Smooth muscle cell (in vitro differentiated cells): ENCODE measurements around the gene SORCS3. TPM values are rescaled to one million over a fixed set of nuclear protein-coding genes. Genes with fewer than 3 reads are reported as not detected.

ENCODE experiments used
- DNase-seq: peaks from one replicate; lab custom pipeline; 2025; ENCODE audit not compliant: unreplicated experiment; lab: John Stamatoyannopoulos, UW
- H2AFZ ChIP-seq: fragments of 200-600 bp; sonication (generic); 2 replicates; pipeline ENCODE4 v1.6.0; 2016; ENCODE audit warnings: antibody characterized with exemption, low read depth, mild to moderate bottlenecking
- H3F3A ChIP-seq: fragments of 200-600 bp; sonication (generic); 2 replicates; pipeline ENCODE4 v1.6.0; 2017; ENCODE audit warnings: antibody characterized with exemption, low read depth
- H3K27ac ChIP-seq: fragments of 200-600 bp; sonication (generic); 2 replicates; pipeline ENCODE4 v1.5.1; 2016; ENCODE audit warnings: low read depth, mild to moderate bottlenecking
- H3K27me3 ChIP-seq: fragments of 200-600 bp; sonication (generic); 2 replicates; pipeline ENCODE4 v1.6.1; 2016; ENCODE audit warnings: low read depth, mild to moderate bottlenecking
- H3K36me3 ChIP-seq: fragments of 200-600 bp; sonication (generic); 2 replicates; pipeline ENCODE4 v1.5.1; 2016; ENCODE audit warnings: low read depth
- H3K4me1 ChIP-seq: fragments of 200-600 bp; sonication (generic); 2 replicates; pipeline ENCODE4 v1.5.1; 2016; ENCODE audit warnings: low read depth
- H3K4me2 ChIP-seq: fragments of 200-600 bp; sonication (generic); 2 replicates; pipeline ENCODE4 v1.6.0; 2016; ENCODE audit warnings: mild to moderate bottlenecking
- H3K4me3 ChIP-seq: fragments of 200-600 bp; sonication (generic); 2 replicates; pipeline ENCODE4 v1.5.1; 2016; ENCODE audit warnings: mild to moderate bottlenecking
- H3K79me2 ChIP-seq: fragments of 200-600 bp; sonication (generic); 2 replicates; pipeline ENCODE4 v1.6.0; 2016; ENCODE audit warnings: low read depth, mild to moderate bottlenecking
- H3K9ac ChIP-seq: fragments of 200-600 bp; sonication (generic); 2 replicates; pipeline ENCODE4 v1.6.0; 2016; ENCODE audit warnings: low read depth
- H3K9me3 ChIP-seq: fragments of 200-600 bp; sonication (generic); replicated peaks from 2 replicates; pipeline ENCODE4 v1.5.1; 2016; ENCODE audit warnings: low read depth
- H4K20me1 ChIP-seq: fragments of 200-600 bp; sonication (generic); 2 replicates; pipeline ENCODE4 v1.6.0; 2016; ENCODE audit warnings: low read depth
- WGBS: methylation state at CpG from one replicate; pipeline ENCODE4 v1.1.7; 2016; ENCODE audit warnings: low lambda C conversion rate; 5-methylcytosine and 5-hydroxymethylcytosine counted together
- polyA plus RNA-seq: library from polyadenylated mRNA; unstranded; fragments of >200 nt; fragmentation: Nextera tagmentation; extraction: Ambion mirVana; gene quantifications from 2 replicates; pipeline ENCODE4 v1.2.1, GENCODE V29; 2016
- total RNA-seq: library from RNA; depleted of rRNA; stranded (reverse); fragments of >200 nt; gene quantifications from 2 replicates; pipeline ENCODE4 v1.2.3, GENCODE V29; 2014
- TF ChIP-seq, protein P1 (sequence below): fragments of 200-600 bp; sonication (generic); IDR thresholded peaks from 2 replicates; pipeline ENCODE4 v1.5.1; 2017; ENCODE audit warnings: borderline replicate concordance, mild to moderate bottlenecking, antibody characterized with exemption; ENCODE audit not compliant: insufficient read depth, poor library complexity, severe bottlenecking

SORCS3 gene
- total and polyA plus RNA-seq, 2 experiments from 2014 or later = not detected

DNA sequence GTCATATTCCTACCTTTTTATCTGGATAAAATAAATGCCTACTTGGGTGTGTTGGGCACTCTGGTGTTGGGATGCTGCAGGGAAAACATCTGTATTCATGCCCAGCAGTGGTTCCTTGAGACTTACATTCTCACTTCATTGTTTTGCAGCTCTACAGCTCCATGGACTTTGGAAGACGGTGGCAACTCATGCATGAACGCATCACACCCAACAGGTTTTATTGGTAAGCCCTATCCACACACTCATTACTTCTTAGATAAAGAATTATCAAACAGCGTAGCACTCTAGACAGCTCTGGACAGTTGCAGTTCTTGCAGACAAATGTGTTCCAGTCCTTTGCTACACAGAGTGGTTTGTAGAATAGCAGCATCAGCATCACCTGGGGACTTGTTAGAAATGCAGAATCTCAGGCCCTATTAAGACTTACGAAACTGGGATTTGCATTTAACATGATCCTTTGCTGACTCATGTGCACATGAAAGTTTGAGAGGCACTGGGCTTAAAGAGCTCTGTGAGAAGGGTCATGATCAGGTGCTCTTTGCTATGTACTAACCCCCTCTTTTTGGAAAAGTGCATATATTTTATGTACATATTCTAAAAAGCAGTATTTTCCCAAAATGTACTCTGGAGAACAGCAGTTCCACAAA lies 401.9 kb downstream of the SORCS3 start:
- Histone ChIP-seq H3F3A (no peaks in the 10 kb centered on the region), H3K4me1 (no peaks in the 10 kb centered on the region), H2AFZ (no peak overlapping the region), H4K20me1 (no peaks in the 10 kb centered on the region), H3K36me3 (no peaks in the 10 kb centered on the region), H3K4me2 (no peak overlapping the region), H3K9ac (no peak overlapping the region), H3K27me3 (peaks cover 10% of the 10 kb centered on the region), H3K4me3 (no peak overlapping the region), H3K9me3 (no peaks in the 10 kb centered on the region), H3K79me2 (no peaks in the 10 kb centered on the region), H3K27ac (no peak overlapping the region)
- no peak for DNase-seq
- 85% methylated on average over 4 of the region's 4 CpGs for WGBS
- TF ChIP-seq, protein P1, sequence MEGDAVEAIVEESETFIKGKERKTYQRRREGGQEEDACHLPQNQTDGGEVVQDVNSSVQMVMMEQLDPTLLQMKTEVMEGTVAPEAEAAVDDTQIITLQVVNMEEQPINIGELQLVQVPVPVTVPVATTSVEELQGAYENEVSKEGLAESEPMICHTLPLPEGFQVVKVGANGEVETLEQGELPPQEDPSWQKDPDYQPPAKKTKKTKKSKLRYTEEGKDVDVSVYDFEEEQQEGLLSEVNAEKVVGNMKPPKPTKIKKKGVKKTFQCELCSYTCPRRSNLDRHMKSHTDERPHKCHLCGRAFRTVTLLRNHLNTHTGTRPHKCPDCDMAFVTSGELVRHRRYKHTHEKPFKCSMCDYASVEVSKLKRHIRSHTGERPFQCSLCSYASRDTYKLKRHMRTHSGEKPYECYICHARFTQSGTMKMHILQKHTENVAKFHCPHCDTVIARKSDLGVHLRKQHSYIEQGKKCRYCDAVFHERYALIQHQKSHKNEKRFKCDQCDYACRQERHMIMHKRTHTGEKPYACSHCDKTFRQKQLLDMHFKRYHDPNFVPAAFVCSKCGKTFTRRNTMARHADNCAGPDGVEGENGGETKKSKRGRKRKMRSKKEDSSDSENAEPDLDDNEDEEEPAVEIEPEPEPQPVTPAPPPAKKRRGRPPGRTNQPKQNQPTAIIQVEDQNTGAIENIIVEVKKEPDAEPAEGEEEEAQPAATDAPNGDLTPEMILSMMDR = no peak

GRCh38 chr10:105044902-105045301 lies 403.8 kb downstream of the SORCS3 start:
- Histone ChIP-seq H4K20me1 (no peaks in the 10 kb centered on the region), H3K79me2 (no peaks in the 10 kb centered on the region), H3K4me2 (no peak overlapping the region), H3K27ac (no peak overlapping the region), H2AFZ (no peak overlapping the region), H3K4me3 (no peak overlapping the region), H3K9me3 (no peaks in the 10 kb centered on the region), H3K9ac (no peak overlapping the region), H3K4me1 (no peaks in the 10 kb centered on the region), H3F3A (no peaks in the 10 kb centered on the region), H3K27me3 (peaks cover 10% of the 10 kb centered on the region), H3K36me3 (no peaks in the 10 kb centered on the region)
- TF ChIP-seq, protein P1 = no peak
- 82% methylated on average over 3 of the region's 3 CpGs for WGBS
- no peak for DNase-seq

DNA sequence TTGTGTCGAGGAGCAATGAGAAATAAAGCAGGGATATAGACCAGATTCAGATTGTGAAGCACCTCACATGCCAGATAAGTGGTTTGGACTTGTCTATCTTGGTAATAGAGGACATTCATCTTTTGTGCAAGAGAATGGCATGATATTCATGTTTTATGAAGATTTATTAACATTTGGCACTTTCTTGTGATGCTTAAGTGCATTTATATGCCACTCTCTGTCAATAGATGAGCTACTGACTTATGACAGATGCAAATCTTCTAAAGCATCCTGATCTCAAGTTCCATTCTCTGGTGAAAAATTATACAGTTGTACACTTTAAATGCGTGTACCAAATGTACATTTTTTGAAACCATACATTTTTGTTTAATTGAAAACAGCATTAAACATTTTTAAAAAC lies 415.3 kb downstream of the SORCS3 start:
- TF ChIP-seq, protein P1 = no peak
- Histone ChIP-seq H2AFZ (no peak overlapping the region), H4K20me1 (no peaks in the 10 kb centered on the region), H3K36me3 (no peaks in the 10 kb centered on the region), H3K9me3 (no peaks in the 10 kb centered on the region), H3K9ac (no peak overlapping the region), H3K4me1 (no peaks in the 10 kb centered on the region), H3K4me3 (no peak overlapping the region), H3K4me2 (no peak overlapping the region), H3K27me3 (peaks cover 12% of the 10 kb centered on the region), H3F3A (no peaks in the 10 kb centered on the region), H3K79me2 (no peaks in the 10 kb centered on the region), H3K27ac (no peak overlapping the region)
- WGBS = 88% methylated on average over 2 of the region's 2 CpGs
- no peak for DNase-seq

DNA sequence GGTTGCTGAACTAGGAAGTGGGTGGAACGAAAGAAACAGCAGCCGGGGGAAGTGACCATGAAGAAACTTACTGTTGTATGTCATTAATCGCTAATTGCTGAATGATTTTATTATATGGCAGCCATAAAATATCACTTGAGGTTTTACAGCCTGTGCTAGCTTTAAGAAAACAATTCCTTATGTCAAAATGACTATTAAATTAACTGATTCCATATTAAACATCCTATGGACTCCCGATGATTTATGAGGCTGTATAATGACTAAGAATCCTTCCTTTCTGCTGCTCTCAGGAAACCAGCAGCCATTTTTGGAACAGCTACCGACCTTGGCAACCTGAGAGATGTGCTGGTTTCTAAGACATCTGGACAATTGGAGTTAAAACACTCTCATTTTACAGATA lies 421.9 kb downstream of the SORCS3 start:
- H3K79me2 ChIP-seq = no peaks in the 10 kb centered on the region
- H4K20me1 ChIP-seq = no peaks in the 10 kb centered on the region
- WGBS = 71% methylated on average over 5 of the region's 5 CpGs
- H3K4me1 ChIP-seq = no peaks in the 10 kb centered on the region
- no peaks in the 10 kb centered on the region for H3K36me3 ChIP-seq
- peaks cover 37% of the 10 kb centered on the region for H3K27me3 ChIP-seq
- no peak overlapping the region for H2AFZ ChIP-seq
- TF ChIP-seq, protein P1 = no peak
- DNase-seq = no peak
- no peak overlapping the region for H3K4me3 ChIP-seq
- H3K4me2 ChIP-seq = no peak overlapping the region
- no peak overlapping the region for H3K27ac ChIP-seq
- H3K9me3 ChIP-seq = no peaks in the 10 kb centered on the region
- no peak overlapping the region for H3K9ac ChIP-seq
- no peaks in the 10 kb centered on the region for H3F3A ChIP-seq
